HTERT RPE-1 (cell line): ENCODE measurements around the gene XDH.

ENCODE experiments used
- in situ Hi-C: fragments of 300-500 bp; cut with MboI; formaldehyde crosslinking; loops from 4 replicates; pipeline ENCODE4 v1.14.3; 2020; ENCODE audit warnings: low sequenced_read_pairs

The XDH gene

DNA sequence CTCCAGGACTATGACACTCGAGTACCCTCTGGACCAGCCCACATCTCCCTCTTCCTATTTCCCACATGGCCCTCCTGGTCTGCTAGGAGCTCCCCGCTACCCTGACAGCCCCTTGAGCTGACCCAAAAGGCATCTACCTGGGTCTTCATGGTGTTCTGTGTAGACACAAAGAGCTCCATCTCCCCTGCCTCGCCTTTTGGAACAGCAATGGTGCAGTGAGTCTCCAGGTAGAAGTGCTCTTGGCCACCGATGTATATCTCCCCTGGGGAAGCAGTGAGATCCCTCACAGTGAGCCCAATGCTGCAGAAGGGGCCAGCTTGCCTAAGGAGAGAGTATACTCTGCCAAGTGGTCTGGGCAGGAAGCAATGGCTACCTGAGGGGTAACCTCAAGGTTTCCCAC is 47.8 kb downstream of the XDH start:
- in situ Hi-C loops: no loop called here

DNA sequence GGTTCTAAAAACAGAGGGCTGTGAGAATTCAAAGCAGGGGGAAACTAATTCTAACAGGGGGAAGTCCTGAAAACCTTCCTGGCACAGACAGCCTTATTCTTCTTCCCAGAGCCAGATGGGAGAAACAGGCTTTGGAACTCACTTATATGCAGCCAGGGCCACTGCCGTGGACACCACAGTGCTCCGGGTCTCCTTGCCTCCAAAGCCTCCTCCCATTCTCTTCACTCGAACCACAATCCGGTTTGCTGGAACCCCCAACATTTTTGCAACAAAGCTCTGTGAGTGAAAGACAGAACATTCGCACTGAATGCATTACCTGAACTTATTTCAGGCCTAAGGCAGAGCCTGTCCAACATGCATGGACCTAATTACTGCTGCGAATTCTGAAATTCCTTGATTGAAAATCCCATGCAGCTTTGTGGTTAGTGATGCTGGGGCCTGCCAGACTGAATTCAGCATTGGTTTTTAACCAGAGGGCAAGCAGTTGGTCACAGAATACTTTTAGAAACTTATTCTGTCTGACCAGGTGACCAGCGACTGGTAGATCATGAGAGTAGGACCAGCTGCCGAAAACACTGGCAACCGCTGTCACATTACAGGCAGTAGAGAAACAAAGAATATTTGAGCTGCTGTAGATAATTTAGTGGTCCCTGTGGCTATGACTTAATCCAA is 48.6 kb downstream of the XDH start:
- in situ Hi-C loops: no loop called here

DNA sequence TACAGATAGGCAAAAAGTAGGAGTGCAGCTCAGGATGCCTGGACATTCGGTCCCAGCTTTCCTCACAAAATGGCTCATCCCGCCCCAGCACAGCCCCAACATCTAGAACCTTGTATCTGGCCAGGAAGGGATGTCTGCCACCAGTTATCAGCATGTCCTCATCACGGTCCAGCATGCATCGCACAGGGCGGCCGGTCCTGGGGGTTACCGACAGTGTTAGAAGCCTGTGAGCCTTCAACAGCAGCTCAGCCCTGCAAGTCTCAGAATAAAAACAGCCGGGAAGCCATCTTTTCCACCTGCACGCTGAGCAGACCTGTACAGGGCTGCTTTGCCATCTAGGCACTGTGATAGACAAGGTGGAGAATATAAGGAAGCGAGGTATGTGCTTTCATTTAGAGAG is 49.2 kb downstream of the XDH start:
- in situ Hi-C loops: no loop called here

DNA sequence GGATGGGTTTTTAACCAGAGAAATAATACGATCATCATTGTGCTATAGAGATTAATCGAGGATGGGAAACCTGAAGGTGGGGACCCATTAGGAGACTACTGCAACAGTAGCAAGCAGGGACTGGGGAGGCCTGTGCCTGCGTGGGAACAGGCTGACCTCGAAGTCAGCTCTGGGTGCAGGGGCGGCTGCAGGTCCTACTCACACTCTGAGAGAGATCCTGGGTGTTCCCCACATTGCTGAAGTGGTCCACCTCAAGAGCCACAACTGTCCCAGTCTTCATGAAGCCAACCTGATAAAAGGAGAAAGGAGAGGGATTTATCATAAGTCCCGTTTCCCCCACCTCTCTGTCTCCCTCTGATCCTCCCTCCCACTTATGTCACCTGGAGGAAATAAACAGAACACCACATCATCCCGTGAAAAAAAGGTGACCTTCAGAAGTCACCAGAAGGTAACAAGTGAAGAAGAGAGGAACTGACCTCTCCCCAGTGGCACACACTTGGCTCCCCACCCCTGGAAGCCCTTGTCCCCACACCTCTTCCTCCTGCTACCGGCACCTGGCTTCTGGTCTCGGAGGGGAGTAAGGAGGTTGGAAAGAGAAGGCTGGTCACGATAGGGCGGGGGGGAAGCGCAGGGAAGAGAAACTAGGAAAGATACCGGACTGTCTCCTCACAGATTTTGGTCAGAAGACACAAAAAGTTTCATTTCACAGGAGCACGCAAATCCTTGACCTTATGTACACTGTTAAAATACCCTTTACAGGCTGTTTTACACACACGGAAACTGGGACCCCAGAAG is 50.4 kb downstream of the XDH start:
- in situ Hi-C loops: no loop called here

DNA sequence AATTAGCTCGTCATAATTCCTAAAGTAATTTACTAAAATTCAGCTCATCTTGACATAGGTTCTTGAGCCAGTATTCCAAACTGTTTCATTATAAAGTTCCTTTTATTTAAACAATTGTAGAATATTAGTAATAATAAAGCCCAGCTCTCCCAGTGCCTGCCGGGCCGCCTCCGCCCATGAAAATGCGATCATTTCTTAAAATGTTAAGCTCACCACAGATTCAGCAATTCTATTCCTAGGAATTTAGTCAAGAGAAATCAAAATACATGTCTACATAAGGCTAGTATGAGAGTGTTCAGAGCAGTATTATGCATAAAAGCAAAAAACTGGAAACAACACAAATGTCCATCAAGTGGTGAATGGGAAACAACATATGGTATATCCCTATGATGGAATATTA is 52.0 kb downstream of the XDH start:
- in situ Hi-C loops: no loop called here

DNA sequence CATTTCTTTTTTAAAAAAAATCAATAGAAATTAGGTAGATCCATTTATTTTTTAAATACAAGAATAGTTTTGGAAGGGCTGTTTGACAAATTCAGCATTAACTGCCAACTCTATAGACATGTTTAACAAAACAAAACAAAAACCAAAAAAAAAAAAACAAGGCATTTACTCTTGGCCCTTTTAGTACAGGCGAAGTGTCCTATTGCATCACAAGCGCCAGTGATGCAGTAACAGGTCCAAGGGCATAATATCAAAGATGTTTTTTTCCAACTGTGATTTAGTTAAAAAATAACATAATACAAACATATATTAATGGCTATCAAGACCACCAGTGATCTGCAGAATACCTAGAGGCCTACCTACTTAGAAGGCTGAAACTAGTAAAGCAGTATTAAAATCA is 55.3 kb downstream of the XDH start:
- in situ Hi-C loops: no loop called here

DNA sequence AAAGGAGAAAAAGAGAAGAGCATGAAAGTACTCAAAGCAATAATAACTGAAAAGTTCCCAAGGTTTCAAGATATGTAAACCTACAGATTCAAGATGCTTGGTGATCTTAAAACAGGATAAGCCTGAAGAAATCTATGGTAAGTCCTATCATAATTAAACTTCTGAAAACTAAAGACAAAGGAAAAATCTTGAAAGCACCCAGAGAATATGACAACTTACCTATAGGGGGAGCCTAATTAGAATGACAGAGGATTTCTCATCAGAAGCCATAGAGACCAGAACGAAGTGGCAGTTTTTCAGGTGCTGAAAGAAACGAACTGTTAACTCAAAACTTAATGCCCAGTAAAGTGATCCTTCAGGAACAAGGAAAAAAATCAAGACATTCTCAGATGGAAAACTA is 59.7 kb downstream of the XDH start:
- in situ Hi-C loops: no loop called here

DNA sequence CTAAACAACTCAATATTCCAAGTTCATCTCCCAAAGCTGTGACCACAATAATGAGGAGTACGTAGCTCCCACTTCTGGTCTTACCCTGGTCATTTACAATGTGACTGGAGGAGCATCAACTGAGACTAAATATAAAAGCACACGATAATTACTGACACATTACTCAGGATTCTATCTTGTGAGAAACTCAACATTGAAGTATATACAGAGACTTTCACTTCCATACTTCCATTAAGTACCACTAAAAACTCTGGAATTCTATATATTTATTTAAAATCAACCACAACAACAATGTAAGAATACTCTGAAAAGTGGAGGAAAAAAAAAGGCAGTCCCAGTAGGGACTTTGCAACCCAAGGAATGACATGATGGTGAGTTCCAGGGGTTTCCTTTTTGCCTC is 61.4 kb downstream of the XDH start:
- in situ Hi-C loops: no loop called here

DNA sequence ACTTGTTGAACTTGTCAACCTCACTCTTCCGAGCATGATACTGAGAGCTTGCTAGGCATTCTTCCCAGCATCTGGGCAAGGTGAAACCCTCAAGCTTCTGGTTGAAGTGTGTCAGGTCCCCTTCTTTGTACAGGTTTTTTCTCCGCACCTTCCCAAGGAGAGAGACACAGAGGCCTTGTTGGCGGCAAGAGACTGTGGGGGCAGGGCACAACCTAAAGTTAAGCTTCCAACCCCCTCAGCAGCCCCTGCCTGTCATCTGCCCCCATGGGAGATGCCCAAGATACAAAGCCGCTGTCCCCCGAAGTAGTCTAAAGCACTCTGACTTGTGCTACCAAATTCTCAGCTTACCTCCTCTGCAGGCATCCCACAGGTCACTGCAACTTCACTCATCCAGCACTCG is 64.9 kb downstream of the XDH start:
- in situ Hi-C loops: no loop called here

DNA sequence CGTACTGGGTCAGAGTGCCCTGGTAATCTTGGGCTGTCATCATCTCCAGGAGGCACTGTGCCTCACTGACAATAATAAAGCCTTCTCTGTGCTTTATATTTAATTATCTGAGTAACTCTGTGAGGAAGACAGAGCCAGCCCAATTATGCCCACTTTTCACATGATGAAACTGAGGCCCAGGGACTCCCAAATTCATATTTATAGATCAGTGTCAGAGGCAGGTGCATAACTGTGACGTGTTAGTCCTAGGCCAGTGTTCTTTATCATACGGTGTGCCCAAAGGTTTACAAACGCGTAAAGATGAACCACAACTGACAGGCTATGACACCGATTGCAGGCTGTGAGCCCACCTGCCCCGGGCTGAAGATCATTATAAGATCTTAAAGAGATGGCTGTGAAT is 65.4 kb downstream of the XDH start:
- in situ Hi-C loops: no loop called here

DNA sequence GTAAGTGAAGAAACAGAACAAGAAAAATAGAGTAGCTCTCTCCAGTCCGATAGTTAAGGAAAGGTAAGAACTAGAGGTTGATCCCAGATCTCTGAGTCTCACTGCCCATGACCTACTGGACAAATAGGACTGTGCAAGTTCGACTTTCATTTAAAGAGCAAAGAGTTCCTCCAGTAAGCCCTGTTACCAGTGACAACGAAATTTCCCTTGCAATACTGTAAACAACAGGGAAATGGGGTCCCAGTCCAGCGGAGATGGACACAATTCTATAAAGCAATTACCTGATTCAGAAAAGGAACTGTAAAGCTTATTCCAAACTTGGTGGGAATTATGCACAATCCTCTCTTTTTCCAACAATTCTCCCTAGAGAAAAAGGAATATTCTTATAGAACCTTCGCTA is 65.9 kb downstream of the XDH start:
- in situ Hi-C loops: no loop called here

DNA sequence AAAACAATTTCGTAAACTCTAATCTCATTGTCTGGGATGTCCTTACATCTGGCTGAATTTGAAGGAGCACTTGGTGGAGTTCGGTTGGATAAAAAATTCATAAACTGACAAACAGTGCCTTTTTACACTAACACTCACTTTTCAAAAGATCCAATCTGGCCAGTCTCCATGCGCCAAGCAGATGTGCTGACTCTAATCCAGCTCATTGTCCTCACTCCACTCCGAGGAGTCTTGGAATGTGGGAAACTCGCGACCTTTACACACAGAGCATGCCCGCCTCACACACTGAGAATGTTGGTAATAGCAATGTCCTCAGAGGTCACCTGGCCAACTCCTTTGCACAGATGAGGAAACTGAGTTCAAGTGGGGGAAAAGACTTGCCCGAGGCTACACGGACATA is 66.8 kb downstream of the XDH start:
- in situ Hi-C loops: no loop called here

DNA sequence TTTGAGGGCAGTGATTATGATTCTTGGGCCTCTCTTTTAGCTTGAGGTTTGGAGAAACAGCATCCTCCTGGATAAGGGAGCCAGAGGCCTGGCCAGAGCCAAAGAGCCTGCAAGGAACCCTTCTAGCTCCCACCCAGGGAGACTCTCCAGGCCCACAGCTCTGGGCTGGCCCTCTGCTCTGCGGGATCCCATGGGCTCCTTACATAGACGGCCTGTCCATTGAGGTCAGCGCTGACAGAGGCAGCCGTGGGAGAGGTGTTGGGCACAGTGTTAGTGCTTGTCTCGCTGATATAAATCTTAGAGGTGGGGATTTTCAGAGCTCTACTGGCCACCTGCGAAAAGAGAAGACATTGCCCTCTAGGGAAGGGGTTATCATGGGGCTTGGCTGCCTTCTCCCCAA is 67.2 kb downstream of the XDH start:
- in situ Hi-C loops: no loop called here

DNA sequence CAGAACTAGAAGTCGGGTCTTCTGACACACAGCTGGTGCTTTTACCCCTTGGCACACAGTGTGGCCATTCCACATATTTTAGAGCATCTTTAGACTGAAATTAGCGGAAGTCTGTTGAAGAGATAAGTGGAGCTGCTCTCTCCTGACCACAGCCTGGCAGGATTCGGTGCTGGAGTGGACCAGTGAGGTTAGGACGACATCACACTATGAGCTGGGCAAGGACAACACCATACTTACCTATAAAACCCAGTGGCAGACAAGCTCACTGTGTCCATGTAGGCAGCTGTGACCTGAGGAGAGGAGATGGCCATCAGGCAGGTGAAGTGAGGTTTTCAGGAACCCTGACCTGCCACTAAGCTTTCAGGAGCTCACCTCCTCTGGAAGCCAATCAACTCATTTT is 70.1 kb downstream of the XDH start:
- in situ Hi-C loops: no loop called here

DNA sequence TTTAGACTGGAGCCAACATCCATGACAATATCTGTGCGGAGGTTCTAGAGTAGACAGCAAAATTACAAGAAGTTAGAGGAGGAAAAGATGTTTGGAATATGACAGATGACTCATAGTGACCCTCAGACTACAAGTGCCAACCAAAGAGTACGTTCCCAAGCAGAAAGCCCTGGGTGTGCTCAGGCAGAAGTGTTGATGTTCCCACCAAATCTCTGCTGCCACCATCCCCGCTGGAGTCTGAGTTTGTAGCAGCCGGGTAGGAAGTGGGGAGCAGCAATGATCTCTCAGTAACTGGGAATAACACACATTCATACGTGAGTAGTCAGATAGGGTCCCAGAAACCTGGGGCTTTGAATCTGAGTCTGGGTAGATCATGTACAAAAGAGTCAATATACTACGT is 73.2 kb downstream of the XDH start:
- in situ Hi-C loops: no loop called here

DNA sequence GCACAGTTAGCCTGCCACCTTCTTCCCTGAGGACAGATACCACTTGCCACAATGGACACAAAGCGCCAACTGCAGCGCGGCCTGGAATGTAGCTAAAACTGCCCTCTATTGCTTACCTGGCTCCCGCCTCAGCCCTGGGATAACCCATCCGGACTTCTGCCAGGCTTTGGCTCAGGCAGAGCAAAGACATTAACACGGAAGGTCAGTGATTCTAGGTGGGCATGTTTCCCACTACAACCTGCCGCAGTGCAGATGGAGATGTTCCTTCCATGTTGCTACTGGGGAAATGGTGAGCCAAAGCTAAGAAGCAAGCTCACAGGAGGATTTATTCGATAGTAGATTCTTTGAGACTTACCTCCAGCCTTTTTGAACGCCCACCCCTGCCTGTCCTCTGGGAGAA is 74.8 kb downstream of the XDH start:
- in situ Hi-C loops: no loop called here

DNA sequence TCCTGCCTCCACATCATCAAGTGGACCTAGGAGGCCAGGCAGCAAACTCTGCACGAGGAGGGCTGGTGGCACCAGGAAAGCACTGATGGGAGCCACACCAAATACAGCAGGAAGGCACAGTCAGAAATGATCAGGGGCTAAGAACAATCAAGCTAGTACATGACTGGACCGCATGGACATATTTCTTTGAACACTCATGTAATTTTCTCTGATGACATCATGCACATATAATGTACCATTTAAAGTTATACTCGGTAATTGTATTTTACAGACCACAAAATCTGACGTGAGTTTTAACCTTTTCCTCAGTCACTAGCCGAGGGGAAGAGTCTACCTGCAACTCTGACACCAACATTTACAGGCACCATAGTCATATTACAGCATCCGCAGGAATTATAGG is 76.7 kb downstream of the XDH start:
- in situ Hi-C loops: no loop called here

DNA sequence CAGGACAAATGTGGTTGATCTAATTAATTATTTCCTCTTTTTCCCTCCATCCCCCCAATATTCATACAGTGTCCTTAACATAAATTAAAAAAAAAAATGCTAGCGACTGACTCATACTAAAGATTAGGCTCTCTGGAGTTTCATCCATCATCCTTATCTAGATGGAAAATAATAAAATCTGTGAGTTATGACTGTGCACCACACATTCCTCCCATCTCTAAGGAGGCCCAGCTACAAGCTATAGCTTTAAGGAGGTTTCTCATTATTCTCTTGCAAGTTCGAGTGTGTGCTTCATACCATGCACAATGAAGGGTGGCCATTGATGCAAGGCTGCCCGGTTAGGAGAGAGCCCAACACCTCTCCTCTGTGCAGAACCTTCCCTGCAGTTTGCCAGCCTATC is 77.3 kb downstream of the XDH start:
- in situ Hi-C loops: no loop called here

DNA sequence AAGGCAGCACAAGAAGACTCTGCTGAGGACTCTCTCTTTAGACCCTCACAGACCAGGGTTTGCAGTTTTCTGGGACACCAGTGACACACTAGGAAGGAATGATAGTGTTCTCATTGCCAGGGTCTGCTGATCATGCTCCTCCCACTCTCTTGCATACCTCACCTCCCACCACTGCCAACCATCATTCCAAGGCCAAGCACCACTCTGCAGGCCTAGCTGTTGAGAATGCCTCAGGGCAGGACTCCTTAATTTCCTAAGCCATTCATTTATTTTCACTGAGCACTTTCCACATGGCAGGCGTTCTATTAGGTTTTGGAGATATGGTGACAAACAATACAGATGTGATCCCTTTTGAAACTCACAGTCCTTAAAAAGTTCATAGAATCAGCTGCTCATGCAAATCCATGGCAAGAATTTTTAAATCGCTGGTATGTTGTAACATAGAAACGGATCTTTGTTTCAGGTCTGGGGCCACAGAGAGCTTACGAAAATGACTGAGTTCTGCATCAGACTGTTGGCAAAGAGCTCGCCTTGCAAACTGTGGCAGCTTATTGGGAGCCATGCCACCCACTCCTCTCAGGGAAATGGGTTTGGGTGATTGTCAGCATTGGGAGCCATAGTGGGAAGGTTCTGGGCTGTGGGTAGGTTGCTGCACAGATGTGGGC is 78.5 kb downstream of the XDH start:
- in situ Hi-C loops: no loop called here

DNA sequence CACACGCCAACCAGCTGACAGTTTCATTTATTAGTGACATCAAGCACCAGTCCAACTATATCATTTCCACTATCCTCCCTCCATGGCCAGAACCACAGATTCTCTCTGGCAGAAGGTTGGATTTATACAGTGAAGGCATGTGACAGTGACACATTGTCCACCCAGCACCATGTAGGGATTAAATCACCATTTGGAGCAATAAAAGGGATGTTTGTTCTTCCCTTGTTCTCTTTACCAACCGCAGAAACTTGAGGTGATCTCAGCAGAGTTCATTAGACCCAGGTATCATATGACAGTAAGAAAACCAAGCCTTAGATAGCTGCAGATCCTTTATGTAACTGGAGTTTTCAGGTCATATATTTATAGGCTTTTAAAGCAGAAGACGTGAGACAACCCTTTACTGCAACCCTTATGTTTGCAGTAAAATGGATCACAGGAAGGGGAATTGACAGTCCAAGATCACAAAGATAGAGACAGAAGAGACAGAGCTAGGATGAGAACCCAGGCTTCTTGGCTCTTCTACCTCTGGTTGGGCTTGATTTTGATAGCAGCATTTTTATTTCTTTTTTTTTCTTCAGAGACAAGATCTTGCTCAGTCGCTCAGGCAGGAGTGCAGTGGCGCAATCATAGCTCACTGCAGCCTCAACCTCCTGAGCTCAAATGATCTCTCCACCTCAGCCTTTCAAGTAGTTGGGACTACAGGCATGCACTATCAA is 80.1 kb downstream of the XDH start:
- in situ Hi-C loops: no loop called here

DNA sequence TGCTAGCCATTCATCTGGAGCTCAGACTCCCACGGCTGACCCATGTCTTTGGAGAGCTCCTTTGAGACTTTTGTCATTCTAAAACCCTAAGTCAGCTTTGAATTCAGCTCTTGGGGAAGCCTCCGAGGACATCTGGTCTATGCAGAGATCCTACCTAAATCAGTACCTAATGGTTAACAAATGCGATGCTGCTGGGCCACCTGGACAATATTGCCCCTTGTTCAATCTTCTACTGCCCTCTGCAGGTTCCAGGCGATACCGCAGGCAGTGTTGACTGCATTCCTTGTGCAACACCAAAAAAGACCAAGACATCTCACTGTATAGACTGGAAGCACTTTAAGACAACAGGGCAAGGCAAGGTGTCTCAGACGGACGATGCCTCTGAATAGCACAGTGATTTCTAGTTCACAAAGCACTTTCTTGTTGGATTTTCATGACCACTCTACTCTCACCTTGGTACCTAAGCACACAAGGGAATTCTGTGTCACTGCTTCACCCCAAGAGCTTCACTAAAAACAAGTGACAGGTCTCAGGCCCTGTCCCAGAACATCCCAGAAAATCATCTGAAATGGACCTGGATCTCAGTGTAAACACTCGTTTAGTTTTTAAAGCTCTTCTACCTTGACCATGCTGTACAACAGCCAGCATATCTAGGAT is 80.9 kb downstream of the XDH start:
- in situ Hi-C loops: no loop called here
